GM20431 (cell line): ENCODE measurements around the gene ANO1.
"Not testable (repeated sequence)": the region's sequence is repeated elsewhere in the genome, so short reads cannot be mapped to it uniquely, and the experiment has no call there.

Source experiments
- in situ Hi-C: fragments of 300-500 bp; cut with MseI, MboI; formaldehyde crosslinking; loops from one replicate; pipeline ENCODE4 v1.15.0; 2020; ENCODE audit warnings: low sequenced_read_pairs; ENCODE audit not compliant: unreplicated experiment

The ANO1 gene

DNA sequence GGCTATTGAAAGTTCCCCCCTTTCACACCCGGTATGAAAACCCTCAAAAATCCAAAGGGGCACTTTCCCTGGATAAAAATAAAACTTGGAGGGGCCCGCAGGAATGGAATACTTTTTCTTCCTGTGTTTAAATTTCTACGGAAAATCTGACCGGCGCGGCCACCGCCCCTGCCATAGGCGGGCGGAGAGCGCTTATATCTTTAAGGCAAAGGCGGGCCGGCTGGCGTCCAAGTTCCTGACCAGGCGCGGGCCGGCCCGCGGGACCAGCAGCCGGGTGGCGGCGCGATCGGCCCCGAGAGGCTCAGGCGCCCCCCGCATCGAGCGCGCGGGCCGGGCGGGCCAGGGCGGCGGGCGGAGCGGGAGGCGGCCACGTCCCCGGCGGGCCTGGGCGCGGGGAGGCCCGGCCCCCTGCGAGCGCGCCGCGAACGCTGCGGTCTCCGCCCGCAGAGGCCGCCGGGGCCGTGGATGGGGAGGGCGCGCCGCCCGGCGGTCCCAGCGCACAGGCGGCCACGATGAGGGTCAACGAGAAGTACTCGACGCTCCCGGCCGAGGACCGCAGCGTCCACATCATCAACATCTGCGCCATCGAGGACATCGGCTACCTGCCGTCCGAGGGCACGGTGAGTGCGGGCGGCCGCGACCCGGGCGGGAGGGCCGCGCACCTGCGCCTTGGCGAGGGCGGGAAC is at the start of gene ANO1:
TSS of gene ANO1 (plus strand) at position 223 of the 686 bp plus-strand sequence. CDS start at position 513, 290 bp downstream.
- in situ Hi-C loops: no loop called here

DNA sequence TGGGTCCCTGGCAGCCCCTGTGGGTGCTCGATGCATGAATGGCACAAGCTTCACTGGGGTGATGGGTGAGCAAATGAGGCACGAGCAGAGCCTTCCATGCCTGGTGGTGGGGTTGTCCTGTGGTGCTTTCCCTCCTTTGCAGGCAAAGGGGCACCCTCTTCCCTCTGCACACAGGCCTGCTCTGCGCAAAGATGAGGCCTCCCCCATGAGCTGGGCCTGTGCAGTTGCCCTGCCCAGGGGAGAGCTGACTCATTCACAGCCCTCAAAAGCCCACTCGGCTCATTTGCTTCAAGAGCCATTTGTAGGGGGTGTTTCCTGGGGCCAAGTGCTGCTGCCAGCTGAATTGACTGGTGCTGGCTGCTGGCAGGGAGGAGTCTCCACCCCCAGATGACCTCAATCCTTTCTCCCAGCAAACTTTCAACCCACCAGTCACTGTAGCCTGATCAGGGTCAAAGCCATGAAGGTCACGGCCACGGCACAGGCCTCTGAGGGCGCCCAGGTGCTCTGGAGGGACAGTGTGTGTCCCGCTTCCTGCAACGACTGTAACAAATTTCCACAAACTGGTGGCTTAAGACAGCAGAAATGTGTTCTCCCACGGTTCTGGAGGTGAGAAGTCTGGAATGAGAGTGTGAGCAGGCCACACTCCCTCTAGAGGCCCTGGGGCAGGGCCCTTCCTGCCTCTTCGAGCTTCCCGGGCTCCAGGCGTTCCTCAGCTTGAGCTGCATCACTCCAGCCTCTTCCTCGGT is 48.8 kb upstream of the ANO1 start:
- in situ Hi-C loops: no loop called here

DNA sequence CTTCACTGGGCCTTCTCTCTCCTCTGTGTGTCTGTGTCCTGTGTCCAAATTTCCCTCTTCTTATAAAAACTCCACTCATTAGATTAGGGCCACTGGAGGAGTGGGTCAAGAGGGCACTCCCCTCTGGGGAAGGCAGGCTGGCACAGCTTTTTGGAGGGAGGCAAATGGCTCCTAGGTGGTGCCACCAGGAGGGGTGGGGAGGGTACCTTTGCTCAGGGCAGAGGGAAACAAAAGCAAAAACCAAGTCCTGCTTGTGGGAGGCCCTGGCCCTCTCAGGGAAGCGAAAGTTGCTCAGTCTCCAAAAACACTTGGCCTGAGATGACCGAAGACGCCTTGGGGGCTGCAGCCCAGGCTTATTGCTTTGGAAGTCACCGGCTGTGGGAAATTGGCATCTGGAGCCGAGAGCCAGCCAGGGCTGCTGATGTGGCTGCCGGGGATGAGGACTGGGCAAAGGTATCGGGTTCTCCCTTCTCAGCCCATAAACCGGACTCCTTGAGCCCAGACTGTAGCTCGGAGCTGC is 48.2 kb upstream of the ANO1 start:
- in situ Hi-C loops: no loop called here

- in situ Hi-C loops: no loop called here
These were observed 47.7 kb upstream of the ANO1 start for GRCh38 chr11:70030412-70030811.

DNA sequence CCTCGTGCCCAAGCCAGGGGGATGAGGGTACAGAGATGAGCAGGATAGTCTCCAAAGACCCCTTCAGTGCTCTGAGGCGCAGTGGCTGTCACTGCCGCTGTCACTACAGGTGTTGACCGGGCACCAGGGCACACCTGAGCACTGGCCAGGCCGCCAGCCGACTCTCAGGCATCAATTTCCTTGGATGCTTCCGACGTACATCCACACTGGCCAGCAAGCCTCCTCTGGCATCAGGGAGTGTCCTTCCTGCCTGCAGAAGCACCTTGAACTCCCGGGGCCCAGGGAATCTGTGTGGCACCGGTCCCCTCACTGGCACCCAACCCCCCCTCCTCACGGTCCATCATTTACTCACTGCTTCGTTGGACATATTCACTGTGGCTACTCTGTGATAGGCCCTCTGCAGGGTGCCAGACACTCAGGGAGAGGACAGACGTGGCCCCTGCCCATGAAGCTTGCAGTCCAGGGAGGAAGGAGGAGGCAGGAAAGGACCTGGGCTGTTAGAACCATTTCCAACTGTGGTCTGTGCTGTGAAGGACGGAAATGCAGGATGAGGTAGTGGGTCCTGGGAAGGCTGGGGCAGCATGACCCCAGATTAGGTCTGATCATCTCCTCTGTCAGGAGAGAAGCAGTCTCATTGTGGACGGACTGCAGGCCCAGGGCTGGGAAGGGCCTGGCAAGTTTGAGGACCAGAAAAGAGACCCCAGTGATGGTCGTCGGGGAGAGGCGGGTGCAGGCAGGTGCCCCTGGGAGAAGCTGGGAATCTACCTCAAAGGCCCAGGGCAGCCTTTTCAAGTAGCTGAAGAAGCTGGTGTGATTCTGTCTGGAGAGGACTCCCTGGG is 46.3 kb upstream of the ANO1 start:
- in situ Hi-C loops: no loop called here

- in situ Hi-C loops: no loop called here
These were observed 45.7 kb upstream of the ANO1 start for GRCh38 chr11:70032470-70032795.

- in situ Hi-C loops: no loop called here
These were observed 45.0 kb upstream of the ANO1 start for GRCh38 chr11:70032943-70033710.

DNA sequence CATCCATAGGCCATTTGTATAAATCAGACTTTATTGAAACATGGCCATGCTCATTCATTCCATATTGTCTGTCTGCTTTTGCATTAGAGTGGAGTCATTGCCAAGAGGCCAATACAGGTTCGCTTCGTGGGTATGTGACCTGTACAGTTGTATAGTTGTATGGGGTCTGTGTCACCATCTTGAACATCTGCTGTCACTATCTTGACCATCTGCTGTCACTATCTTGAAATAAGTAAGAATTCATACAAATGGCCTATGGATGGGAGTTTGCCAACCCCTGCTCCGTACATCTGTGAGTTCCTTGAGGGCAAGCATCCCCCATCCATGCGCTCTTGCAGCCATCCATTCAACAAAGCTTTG is 44.4 kb upstream of the ANO1 start:
- in situ Hi-C loops: no loop called here

DNA sequence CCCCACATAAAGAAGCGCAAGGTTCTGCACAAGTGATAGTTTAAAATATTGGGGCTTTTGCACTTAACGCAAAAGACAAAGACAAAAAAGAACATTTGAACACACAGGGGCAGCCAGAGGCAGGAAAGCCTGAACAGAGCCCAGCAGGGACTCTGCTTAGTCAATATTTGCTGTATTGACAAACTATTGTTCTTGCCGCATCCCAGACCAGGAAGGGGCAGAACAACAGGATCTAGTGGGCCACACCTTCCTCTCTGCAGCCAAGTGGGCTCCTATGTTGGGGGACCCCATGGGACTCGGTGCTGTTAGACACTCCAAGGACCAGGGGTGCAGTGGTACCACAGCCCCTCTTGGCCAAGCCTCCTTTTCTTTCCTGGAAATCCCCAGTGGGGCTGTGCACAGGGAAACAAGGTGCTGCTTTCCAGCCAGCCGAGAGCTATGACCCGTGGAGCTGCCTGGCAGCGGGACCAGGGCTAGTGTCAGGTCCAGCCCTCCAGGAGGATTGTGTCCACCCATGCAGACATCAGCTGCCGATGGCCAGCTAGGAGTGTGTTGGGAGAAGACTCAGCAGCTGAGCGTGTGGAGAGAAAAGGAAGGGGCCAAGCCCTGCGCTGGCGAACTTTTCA is 43.3 kb upstream of the ANO1 start:
- in situ Hi-C loops: no loop called here

DNA sequence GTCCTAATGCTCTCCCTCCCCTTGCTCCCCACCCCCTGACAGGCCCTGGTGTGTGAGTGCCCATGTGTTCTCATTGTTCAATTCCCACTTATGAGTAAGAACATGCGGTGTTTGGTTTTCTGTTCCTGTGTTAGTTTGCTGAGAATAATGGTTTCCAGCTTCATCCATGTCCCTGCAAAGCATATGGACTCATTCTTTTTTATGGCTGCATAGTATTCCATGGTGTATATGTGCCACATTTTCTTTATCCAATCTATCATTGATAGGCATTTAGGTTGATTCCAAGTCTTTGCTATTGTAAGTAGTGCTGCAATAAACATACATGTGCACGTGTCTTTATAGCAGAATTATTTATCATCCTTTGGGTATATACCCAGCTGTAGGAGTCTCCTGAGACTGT is 42.5 kb upstream of the ANO1 start:
- in situ Hi-C loops: not testable (repeated sequence)

GRCh38 chr11:70036971-70037882 is 40.9 kb upstream of the ANO1 start:
- in situ Hi-C loops: no loop called here

DNA sequence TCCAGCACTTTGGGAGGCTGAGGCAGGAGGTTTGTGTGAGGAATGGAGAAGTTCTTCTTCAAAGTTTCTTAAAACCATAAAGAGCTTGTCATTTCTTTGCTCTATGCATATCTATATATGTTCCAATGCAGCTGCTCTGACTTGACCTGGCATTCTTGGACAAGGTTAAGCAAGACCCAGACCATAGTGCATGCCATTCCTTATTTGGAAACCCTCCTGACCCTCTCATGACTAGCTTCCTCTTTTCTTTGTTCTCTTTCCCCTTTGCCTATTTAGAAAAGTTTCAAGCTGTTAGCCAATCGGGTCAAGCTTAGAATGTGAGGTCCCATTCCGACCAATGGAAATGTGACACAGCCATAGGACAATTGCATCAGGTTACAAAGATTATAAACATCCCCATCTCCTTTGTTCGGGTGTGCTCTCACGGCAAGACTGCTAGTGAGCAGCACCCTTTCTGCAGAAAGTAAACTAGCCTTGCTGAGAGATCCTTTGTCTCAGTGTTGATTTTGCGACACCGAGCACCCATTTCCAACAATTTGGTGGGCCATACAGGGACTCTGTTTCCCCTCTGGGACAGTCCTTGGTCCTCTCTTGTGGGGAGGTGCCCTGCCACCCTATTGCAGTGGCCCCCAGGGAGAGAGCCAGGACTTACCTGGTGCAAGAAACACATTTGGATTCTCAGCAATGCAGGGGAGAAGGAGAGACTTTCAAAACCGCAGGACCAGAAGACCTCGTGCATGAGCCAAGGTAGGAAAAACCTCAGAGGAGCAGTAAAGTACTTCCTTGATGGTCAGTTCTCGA is 39.9 kb upstream of the ANO1 start:
- in situ Hi-C loops: no loop called here

GRCh38 chr11:70040452-70040851 is 37.7 kb upstream of the ANO1 start:
- in situ Hi-C loops: no loop called here

DNA sequence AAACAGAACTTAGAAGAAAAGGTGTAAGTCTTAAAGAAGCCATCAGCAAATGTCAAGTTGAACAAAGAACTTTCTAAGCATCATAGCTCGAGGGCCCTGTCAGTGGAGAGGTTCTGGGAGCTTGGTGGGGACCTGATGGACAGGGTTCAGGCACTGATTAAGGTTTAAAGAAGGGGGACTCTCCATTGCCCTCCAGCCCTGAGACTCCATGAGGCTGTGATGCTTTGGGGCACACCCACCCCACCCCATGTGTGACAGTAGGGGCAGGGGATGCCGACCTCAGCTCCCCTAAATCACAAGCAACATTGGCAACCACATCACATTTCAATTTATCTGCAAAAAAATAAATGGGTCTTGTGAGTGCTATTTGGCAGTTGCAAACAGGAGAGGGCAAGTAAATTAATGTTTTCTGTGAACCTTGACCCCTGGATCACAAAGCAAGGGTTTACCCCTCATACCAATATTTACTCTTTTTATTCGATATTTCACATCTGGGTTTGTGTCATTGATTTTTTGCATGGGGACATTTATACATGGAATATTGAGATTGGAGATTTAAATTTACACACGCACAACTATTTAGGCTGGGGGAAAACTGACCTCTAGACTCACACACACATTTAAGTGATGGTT is 37.1 kb upstream of the ANO1 start:
- in situ Hi-C loops: no loop called here

DNA sequence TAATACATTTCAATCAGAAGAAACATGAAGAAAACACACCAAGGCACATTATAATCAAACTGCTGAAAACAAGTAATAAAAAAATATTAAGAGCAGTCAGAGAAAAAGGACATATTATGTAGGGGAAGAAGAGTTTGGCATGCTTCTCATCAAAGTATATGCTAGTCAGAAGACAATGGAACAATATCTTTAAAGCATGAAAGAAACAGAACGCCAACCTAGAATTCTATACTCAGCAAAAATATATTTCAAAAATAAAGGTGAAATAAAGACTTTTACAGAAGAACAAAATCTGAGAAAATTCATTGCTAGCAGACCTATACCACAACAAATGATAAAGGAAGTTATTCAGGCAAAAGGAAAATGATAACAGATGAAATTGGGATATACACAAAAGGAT is 34.6 kb upstream of the ANO1 start:
- in situ Hi-C loops: no loop called here

- in situ Hi-C loops: no loop called here
These were observed 32.0 kb upstream of the ANO1 start for GRCh38 chr11:70046089-70046488.

DNA sequence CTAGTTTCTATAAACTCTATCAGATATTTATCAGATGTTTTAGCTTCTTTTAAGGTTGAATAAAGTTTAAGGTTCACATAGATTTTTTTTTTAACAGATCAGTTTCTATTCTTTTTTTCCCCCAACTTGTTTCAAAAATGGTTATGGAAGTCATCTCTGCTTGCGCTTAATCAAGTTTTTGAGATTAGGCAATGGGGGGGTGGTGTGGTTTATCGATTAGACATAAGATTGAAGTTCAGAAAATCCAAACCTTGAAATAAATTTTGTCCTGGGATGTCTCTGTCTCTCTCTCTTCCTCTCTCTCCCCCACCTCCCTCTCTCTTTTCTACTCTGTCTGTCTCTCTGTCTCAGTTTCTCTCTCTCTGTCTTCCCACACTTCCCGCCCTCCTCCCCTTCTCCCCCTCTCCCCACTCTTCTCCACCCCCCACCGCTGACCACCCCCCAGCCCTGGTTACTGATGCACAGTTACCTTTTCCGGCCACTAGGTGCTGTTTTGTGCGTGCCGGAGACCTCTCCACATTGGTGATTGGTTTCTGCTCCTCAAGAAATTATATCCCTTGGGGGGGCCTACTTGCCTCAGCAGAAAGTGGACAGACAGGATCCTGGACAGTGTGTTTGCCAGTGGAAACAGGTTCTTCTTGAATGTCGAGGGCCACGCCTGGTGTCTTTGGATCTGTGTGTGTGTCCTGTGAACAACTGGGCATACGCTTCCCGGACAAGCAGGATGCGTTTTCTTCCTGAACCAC is 29.7 kb upstream of the ANO1 start:
- in situ Hi-C loops: no loop called here
